Body of pancreas (tissue), 4 donors: ENCODE data around the gene HOXB8. TPM values are rescaled to one million over a fixed set of nuclear protein-coding genes. Genes with fewer than 3 reads are reported as not detected.
A peak's percentile ranks its signal among the peaks of the same experiment; 100 is the strongest.

Experiments used
- ATAC-seq: fragments of 150-250 bp; one replicate; pipeline ENCODE4 v1.9.1; 2016
- DNase-seq, 4 donors: peaks; one replicate each; pipeline ENCODE4 v3.0.0-alpha.2; 2019
- H3K27ac ChIP-seq, 4 donors: fragments of 200-600 bp; sonication (generic); 1 replicate in 3 of 4; 2 replicates in 1 of 4; pipeline versions ENCODE4 v1.5.1 to v1.6.1; 2016 to 2019; ENCODE audit warnings: mild to moderate bottlenecking in 1 of 4, mixed read lengths in 1 of 4, moderate library complexity in 1 of 4
- H3K27me3 ChIP-seq, 2 donors: fragments of 200-600 bp; sonication (generic); one replicate each; pipeline ENCODE4 v1.6.0; 2016; ENCODE audit warnings: mild to moderate bottlenecking in 1 of 2
- H3K36me3 ChIP-seq, 2 donors: fragments of 200-600 bp; sonication (generic); replicated peaks in 1 of 2; 2 replicates each; pipeline ENCODE4 v1.5.1; 2016; ENCODE audit warnings: low read depth in 2 of 2; ENCODE audit not compliant: insufficient read depth in 1 of 2
- H3K4me1 ChIP-seq: fragments of 200-600 bp; sonication (generic); one replicate; pipeline ENCODE4 v1.6.0; 2016
- H3K4me3 ChIP-seq, 2 donors: fragments of 200-600 bp; sonication (generic); 1 replicate in 1 of 2; 2 replicates in 1 of 2; pipeline ENCODE4 v1.5.1; 2016 to 2019
- H3K9me3 ChIP-seq, 3 donors: fragments of 200-600 bp; sonication (generic); 1 replicate in 2 of 3; 2 replicates in 1 of 3; pipeline ENCODE4 v1.5.1; 2016
- CTCF ChIP-seq, 7 experiments: fragments of 450-650 bp in 4 of 7; fragments of 200-600 bp in 3 of 7; sonication (generic) in 3 of 7; IDR thresholded peaks; one replicate each; pipeline ENCODE4 v1.5.1; 2016 to 2019; ENCODE audit warnings: antibody characterized with exemption in 7 of 7
- POLR2A ChIP-seq, 3 donors: fragments of 450-650 bp; IDR thresholded peaks; one replicate each; pipeline ENCODE4 v1.6.1; 2016; ENCODE audit warnings: antibody characterized with exemption in 3 of 3, mild to moderate bottlenecking in 2 of 3
- WGBS, 2 donors: methylation state at CpG; one replicate each; pipeline ENCODE4 v1.1.5; 2017; 5-methylcytosine and 5-hydroxymethylcytosine counted together
- intact Hi-C: fragments of 100-400 bp; cut with DNase I; formaldehyde crosslinking; loops from one replicate; pipeline ENCODE4 v1.15.1; 2023
- total RNA-seq, 2 donors: library from RNA; depleted of rRNA; stranded (reverse); fragments of >200 nt; gene quantifications; one replicate each; pipeline ENCODE4 v1.1.0, GENCODE V29; 2016

Gene HOXB8
- total RNA-seq, 2 donors from 2014 or later = not detected

GRCh38 chr17:48620461-48621139 lies 5.5 kb upstream of the HOXB8 start:
- no peak overlapping the region for H3K27ac ChIP-seq

DNA sequence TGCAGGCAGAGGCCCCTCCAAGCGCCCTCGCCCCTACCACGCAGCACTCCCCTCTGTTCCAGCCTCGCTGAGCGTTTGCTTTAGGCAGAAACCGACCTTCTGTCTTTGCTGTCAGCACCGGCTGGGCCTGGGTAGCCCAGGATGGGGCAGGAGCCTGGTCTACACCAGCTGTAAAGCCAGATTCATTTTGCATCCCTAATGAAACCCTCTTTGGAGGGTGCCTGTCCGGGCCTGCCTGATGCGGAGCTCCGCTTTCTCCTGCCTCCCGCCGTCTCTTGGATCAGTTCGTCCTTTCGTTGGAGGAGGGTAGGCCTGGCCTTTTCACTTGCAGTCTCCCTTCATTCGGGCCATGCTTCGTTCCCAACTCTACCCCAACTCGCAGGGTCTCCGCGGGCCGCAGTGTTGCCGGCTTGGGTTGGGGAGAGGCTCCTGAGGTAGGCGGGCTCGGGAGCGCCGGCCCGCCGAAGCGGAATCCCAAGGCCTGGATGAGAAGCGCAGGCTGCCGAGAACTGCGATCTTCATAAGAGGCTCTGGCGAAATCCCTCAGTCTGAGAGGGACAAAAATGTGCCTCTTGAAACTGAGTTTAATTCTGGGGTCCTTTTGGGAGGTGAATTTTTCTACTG lies 4.8 kb upstream of the HOXB8 start:
- Histone ChIP-seq H3K36me3 (no peaks in the 10 kb centered on the region), H3K4me1 (peaks cover 11% of the 10 kb centered on the region), H3K9me3 (no peaks in the 10 kb centered on the region), H3K4me3 (no peak overlapping the region), H3K27ac (no peak overlapping the region), H3K27me3 (peaks cover 3 to 66% of the 10 kb centered on the region in 2 donors)
- intact Hi-C loops = loop anchor here (10.0 kb wide), 2 partner anchors 285 to 465 kb away; no protein-coding TSS in a partner anchor
- 14 to 26% methylated on average over 20 to 32 of the region's 32 CpGs for WGBS, 2 donors
- no peak for DNase-seq
- TF ChIP-seq POLR2A (IDR thresholded peaks at IDR 0.05) = no peak
- no peak for TF ChIP-seq CTCF (IDR thresholded peaks at IDR 0.05)
- no peak for ATAC-seq

More at GRCh38 chr17:48620461-48621139, 5.5 kb upstream of the HOXB8 start:
- Histone ChIP-seq H3K9me3 (no peaks in the 10 kb centered on the region), H3K27me3 (peaks cover 0 to 66% of the 10 kb centered on the region in 2 donors), H3K4me1 (peaks cover 18% of the 10 kb centered on the region), H3K4me3 (no peak overlapping the region), H3K36me3 (no peaks in the 10 kb centered on the region)
- no peak for ATAC-seq
- intact Hi-C loops = loop anchor here (10.0 kb wide), 1 partner anchor 466 kb away; no protein-coding TSS in a partner anchor
- WGBS, 2 donors = 25 to 38% methylated on average over 6 of the region's 6 CpGs
- TF ChIP-seq CTCF (IDR thresholded peaks at IDR 0.05) (no peak), POLR2A (IDR thresholded peaks at IDR 0.05) (no peak)
- no peak for DNase-seq

DNA sequence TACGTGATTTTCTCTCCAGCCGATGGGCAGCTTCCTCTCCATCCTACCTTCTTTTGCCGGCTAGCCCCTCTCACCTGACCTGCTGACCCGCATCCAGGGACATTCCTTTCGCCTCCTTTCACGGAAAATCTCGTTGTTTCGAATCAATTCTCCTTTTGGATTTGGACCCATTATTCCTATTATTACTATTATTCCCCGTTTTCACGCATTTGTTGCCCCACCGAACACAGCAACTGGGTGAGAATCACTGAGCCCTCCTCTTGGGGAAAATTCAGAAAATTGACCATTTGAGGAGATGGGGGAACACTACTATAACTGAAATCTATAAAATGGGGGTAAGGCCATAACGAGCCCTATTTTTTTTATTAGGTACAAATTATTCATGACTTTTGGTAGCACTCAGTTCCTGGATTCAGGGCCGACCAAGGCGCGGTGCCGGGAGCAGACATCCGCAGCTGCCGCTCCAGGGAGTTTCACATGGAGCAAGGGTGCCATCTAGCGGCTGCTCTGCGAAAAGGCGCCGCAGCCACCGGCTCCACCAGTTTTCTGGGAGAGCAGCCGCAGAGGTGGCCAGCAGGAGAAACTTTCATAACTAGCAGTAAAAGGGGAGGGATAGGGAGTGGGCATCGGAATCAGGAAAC lies 3.3 kb upstream of the HOXB8 start:
- ATAC-seq (peak; percentile 92), DNase-seq (peak; percentile 87 to 92 (median 91))
- Histone ChIP-seq H3K27me3 (peaks cover 3 to 67% of the 10 kb centered on the region in 2 donors), H3K4me1 (peaks cover 12% of the 10 kb centered on the region), H3K36me3 (no peaks in the 10 kb centered on the region), H3K27ac (no peak overlapping the region), H3K4me3 (no peak overlapping the region), H3K9me3 (no peaks in the 10 kb centered on the region)
- no peak for TF ChIP-seq POLR2A (IDR thresholded peaks at IDR 0.05)
- peak; percentile 94 to 99 (median 98) for TF ChIP-seq CTCF (IDR thresholded peaks at IDR 0.05)
- intact Hi-C loops = loop anchor here (10.0 kb wide), 1 partner anchor 284 kb away; no protein-coding TSS in a partner anchor
- 2 to 3% methylated on average over 25 of the region's 25 CpGs for WGBS, 2 donors

GRCh38 chr17:48617471-48618255 lies 2.6 kb upstream of the HOXB8 start:
- peaks cover 18% of the 10 kb centered on the region for H3K4me1 ChIP-seq
- no peak for TF ChIP-seq POLR2A (IDR thresholded peaks at IDR 0.05)
- TF ChIP-seq CTCF (IDR thresholded peaks at IDR 0.05) = peak in 1 of 7 experiments; percentile 6
- no peaks in the 10 kb centered on the region for H3K36me3 ChIP-seq
- intact Hi-C loops = loop anchor here (10.0 kb wide), 1 partner anchor 283 kb away; no protein-coding TSS in a partner anchor
- 6 to 7% methylated on average over 14 to 43 of the region's 43 CpGs for WGBS, 2 donors
- ATAC-seq (no peak), DNase-seq (no peak)
- no peaks in the 10 kb centered on the region for H3K9me3 ChIP-seq
- no peak overlapping the region for H3K4me3 ChIP-seq
- no peak overlapping the region for H3K27ac ChIP-seq
- peaks cover 3 to 67% of the 10 kb centered on the region in 2 donors for H3K27me3 ChIP-seq
